ENCODE results near the gene FAM3A.

FAM3A gene

DNA sequence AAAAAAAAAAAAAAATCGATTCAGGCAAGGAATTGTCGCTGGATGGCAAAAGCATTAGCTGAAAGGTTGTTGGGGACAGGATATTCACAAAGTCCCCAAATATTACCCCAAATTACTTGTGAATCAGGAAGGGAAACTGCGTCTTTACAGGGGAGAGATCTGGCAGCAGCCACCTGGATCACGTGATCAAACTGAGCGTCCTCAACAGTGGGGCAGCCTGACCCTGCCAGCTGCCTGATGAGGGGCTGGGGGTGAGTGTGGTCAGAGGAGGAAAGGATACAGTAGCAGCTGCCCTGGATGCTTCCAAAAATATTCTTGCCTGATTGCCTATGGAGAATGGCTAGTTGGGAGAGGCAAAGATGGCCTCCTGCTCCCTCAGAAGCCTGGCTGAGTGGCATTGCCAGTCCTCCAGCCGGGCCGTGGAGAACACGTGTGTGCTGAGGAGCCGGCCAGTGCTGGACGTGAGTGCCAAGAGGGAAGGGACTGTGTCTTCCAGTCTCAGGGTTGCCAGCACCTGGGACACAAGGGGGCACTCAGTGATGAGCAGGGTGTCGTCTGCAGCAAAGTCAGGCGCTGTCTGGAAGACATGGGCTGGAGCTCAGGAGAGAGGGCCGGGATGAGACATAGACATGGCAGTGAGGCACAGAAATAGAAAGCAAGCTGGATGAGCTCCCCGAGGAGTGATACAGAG lies 34.0 kb downstream of the FAM3A start:
- DNase-seq (ENCODE audit: low read depth in 1 of 2, low spot score in 1 of 2) = no peak

DNA sequence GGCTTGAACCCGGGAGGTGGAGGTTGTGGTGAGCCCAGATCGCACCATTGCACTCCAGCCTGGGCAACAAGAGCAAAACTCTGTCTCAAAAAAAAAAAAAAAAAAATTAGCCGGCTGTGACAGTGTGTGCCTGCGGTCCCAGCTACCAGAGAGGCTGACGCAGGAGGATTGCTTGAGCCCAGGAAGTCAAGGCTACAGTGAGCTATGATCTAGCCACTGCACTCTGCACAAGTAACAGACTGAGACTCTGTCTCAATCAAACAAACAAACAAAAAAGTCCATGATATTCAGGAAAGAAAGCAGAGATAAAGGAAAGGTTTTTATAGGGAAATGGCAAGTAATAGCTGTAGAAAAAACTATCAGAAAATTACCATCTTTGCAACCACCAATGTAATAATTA lies 34.8 kb downstream of the FAM3A start:
- no peak for DNase-seq (ENCODE audit: low read depth in 1 of 2, low spot score in 1 of 2)

DNA sequence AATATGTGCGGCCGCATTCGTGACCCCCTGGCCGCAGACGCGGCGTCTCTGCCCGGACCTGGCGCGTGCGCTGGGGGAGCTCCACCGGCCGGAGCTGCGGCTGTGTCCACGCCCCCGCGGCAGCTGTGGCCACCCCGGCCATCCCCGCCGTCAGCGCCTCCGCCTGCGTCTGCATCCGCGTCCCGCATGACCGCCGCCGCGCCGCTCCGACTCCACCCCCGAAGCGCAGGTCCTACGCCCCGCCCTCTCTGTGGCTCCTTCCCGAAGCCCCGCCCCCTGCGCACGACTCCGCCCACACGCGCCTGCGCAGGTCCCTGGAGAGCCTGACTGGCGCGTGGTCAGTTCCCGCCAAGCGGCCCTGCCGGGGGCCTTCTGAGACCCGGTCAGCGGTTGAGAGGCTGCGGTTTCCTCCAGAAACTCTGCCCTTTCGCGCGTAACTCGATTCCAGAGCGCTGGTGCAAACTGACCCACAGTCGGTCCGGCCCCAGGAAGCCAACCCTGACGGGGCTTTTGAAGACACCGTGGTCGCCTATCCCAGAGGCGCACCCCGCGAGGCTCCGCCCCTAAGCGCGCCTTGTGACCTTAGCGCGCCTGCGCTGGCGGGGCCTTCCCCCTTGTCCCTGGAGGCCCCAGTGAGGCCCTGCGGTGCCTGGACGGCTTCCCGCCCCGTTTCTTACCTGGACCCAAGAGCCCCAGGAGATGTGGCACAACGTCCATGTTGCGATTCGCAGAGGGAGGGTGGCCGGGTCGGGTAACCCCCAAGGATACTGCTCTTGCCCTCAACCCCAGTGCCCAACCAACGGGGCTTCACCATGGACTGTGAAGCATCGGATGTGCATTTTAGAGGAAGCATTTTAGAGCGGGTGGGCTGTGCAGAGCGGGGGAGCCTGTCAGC lies 37.1 kb downstream of the FAM3A start, which contains the start of gene LAGE3:
TSS of gene LAGE3 (minus strand) at position 554 of the 895 bp plus-strand sequence. CDS start at position 188, 366 bp downstream.
- DNase-seq (ENCODE audit: low read depth in 1 of 2, low spot score in 1 of 2) = peak; percentile 89 to 91

DNA sequence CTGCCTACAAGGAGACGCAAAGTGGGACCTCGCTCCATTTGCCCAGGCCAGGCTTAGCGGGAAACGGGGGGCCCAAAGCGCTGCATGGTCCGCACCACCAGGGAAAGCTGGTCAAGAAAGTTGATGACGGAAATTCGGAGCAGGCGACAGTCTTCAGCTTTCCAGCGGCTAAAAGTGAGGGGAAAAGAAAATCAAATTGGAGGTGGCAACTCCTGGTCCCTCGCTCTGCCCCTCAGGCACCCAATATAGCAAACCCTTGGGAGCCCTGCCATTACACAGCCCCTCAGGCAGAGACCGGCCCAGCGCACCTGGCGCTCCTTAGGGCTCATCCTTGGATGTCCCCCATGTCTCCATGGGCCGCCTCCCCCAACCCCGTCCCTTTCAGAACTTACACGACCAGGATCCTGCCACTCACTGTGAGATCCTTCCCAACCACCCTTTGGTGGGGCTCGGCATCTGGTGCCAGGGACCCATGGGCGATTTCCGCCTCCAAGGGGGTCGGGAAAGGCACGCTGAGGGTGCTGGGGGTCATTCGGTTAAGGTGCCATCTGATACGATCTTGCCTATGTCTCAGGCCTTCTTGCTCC lies 38.0 kb downstream of the FAM3A start:
- DNase-seq (ENCODE audit: low read depth in 1 of 2, low spot score in 1 of 2) = no peak

DNA sequence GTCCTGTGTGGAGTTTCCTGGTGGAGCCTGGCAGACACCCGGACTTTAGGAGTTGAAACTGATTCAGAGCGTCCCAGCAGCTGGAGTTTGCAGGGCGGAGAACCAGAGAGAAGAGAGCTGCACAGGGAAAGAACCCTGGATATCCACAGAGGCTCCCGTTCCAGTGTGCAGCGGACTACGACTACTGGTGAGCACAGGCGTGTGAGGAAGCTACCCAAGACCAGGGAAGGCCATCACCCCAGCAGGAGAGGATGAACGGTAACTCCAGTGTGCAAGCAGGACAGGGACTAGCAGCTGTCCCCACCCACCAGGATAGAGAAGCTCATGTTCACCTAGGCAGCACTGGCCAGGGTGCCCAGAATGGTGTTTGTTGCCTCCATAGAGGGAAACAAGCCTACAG lies 39.2 kb downstream of the FAM3A start:
- no peak for DNase-seq (ENCODE audit: low read depth in 1 of 2, low spot score in 1 of 2)

DNA sequence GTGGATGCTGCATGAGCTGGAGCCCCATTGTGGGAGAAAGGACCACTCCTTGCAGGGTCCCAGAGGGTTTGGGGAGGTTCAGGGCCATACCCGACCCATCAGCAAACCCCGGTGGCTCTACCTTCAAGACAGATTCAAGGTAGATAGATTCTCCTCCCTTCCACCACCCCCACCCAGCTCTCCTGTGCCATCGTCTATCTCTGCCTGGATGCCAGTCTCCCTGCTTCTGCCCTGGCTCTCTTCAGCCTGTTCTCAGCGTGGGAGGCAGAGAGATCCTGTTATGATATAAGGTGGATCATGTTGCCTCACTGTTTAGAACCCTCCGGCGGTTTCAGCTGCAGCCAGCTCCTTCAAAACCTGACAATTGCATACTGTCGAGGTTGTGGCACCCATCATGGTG lies 42.3 kb downstream of the FAM3A start:
- DNase-seq (ENCODE audit: low read depth in 1 of 2, low spot score in 1 of 2) = no peak

DNA sequence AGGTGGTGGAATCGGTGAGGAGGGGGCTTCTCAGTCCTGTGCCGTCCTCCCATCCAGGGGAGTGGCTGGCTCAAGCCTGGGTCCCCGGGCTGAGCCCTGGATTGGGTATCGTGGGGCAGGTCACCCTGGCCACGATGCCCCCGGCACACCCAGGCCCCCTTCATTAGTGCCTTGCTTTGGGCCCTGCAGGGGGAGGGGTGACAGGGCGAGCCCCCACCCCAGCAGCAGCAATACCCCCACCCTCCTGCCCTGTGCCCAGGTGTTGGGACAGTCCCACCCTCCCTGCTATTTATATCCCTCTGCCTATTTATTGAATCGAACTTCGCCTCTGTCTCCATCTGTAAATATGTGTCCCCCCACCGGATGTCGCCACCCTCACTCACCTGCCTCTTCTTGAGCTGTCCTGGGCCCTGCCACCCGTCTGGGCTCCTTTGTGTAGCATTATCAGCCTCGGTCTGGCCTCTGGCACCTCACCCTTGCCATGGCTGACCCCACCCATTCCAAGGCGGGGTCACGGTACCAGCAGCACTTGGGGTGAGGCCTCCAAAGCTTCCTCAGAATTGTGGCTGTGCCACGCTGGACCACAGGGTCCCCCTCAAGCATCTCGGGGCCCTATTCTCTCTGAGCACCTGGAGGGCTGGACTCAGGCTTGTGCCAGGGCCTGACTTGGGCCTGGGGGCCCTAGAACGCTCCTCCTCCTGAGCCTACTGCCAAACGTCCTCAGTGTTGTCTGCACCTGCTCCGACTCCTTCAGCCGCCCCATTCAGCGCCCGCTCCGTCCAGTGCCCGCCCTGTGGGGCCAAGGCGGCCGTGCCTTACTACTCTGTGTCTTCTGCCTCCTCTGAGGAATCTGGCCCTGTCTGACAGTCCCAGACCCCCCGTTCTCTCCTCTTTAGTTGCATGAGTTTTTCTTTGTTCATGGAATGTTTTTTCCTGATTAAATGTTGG lies 43.1 kb downstream of the FAM3A start:
- no peak for DNase-seq (ENCODE audit: low read depth in 1 of 2, low spot score in 1 of 2)

DNA sequence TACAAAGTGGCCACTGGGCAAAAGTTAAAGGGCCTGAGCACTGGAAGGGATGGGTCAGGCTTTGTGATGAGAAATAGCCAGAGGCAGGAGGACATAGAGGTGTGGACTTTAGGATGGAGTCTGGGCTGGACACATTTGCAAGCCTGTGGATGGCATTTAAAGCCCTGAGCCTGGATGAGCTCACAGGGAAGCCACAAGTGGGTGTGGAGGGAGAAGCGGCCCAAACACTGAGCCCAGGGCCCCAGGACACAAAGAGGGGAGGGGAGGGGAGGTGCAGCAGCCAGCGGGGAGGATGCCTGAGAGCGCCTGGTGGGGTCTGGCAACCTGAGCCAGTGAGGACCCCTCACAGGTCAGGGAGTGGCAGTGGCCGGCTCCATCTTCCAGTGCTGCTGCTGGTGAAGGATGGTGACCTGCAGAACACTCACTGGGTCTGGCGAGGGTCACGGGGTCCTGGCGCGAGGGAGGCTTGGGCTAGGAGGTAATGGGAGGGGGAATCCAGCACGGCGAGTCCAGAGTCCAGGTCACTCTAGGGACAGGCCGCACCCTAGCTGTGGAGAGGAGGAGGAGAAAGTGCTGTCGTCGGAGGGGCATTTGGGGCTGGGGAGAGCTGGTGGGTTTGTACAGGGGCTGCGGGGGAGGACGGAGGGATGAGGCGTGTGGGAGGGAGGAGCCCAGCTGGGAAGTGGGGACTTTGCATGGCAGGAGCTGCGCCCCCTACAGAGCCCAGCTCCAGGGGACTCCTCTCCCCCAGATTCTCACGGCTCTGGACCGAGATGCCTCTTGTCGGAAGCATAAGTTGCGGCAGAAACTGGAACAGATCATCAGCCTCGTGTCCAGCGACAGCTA lies 44.0 kb downstream of the FAM3A start:
- DNase-seq (ENCODE audit: low read depth in 1 of 2, low spot score in 1 of 2) = no peak

DNA sequence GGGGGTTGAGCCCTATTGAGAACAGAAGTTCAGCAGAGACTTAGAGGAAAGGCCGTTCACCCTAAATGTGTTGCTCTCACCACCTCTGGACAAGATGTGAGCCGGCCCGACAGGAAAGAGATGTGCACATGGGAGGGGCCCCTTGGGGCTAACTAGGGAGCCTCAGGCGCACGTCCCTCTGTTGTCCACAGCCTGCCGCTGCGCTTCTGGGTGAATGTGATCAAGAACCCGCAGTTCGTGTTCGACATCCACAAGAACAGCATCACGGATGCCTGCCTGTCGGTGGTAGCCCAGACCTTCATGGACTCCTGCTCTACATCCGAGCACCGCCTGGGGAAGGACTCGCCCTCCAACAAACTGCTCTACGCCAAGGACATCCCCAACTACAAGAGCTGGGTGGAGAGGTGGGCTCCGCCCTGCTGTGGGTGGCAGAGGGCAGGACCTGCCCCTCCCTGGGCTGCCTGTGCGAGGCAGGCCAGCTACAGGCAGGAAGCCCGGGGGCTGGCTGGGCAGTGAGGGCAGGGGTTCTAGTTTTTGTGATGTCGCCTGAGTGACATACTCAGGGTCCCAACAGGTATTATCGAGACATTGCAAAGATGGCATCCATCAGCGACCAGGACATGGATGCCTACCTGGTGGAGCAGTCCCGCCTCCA lies 45.0 kb downstream of the FAM3A start:
- DNase-seq (ENCODE audit: low read depth in 1 of 2, low spot score in 1 of 2) = no peak

DNA sequence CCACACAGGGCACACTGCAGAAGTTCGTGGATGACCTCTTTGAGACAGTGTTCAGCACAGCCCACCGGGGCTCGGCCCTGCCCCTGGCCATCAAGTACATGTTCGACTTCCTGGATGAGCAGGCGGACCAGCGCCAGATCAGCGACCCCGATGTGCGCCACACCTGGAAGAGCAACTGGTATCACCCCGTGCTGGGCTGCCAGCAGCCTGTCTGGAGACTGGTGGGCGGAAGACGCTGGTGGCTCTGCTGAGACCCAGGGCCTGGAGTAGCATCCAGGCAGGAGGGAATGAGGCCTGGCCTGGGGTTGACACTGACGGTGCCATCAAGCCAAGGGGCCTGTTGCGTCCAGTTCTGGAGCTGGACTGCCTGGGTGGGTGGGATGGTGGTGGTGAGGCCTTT lies 45.6 kb downstream of the FAM3A start:
- no peak for DNase-seq (ENCODE audit: low read depth in 1 of 2, low spot score in 1 of 2)

DNA sequence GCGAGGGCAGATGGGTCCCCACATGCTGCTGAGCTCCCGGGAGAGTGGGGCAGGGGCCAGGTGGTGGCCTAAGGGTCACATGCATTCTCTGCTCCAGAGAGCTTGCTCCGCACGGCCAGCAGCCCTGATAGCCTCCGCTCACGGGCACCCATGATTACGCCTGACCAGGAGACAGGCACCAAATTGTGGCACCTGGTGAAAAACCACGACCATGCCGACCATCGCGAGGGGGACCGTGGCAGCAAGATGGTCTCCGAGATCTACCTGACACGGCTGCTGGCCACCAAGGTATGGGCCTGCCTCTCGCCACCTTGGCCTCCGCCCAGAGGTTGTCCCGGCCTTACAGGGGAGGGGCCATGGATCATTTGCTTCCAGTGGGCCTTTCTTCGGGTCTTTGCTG lies 46.2 kb downstream of the FAM3A start:
- DNase-seq (ENCODE audit: low read depth in 1 of 2, low spot score in 1 of 2) = no peak

DNA sequence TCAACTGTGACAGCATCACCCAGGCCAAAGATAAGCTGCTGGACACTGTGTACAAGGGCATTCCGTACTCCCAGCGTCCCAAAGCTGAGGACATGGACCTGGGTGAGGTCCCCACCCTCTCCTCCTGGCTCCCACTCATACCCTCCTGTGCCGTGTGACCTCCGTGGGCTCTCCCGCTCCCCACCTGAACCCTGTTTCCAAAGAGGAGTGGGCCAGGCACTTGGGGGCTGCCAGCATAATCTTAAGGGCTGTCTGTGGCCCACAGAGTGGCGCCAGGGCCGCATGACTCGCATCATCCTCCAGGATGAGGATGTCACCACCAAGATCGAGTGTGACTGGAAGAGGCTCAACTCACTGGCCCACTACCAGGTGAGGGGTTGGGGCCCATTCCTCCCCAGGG lies 46.9 kb downstream of the FAM3A start:
- no peak for DNase-seq (ENCODE audit: low read depth in 1 of 2, low spot score in 1 of 2)

DNA sequence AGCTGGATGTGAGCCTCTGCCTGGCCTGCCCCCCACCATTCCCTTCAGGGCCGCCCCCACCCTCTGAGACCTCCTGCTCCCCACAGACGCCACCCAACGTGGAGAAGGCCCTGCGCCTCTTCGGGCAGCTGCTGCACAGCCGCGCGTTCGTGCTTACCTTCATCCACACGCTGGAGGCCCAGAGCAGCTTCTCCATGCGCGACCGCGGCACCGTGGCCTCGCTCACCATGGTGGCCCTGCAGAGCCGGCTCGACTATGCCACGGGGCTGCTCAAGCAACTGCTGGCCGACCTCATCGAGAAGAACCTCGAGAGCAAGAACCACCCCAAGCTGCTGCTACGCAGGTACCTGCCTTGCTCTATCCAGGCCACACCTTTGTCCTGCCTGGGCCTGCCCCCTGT lies 47.8 kb downstream of the FAM3A start:
- no peak for DNase-seq (ENCODE audit: low read depth in 1 of 2, low spot score in 1 of 2)

DNA sequence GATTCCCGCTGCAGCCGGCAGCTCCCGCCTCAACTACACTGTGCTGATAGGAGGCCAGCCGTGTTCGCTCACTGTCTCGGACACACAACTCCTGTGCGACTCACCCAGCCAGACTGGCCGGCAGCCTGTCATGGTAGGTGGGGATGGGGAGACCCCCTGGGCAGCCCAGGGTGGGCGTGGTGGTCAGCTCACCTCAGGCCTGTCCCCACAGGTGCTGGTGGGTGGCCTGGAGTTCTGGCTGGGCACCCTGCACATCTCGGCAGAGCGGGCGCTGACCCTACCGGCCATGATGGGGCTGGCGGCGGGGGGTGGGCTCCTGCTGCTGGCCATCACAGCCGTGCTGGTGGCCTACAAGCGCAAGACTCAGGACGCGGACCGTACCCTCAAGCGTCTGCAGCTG lies 48.5 kb downstream of the FAM3A start:
- no peak for DNase-seq (ENCODE audit: low read depth in 1 of 2, low spot score in 1 of 2)

DNA sequence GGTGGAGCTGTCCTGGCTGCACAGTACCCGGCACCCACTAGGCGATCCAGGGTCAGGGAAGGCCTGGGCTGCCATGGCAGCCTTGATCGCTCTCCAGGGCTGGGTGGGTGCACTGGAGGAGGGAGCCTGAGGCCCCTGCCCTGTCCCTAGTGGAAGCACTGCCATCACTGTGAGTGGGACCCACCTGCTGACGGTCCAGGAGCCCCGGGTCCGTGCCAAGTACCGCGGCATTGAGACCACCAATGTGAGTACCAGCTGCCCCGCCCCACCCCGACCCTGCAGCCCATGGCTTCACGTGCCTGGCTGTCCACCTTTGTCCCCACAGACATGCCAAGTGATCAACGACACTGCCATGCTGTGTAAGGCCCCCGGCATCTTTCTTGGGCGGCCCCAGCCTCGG lies 49.1 kb downstream of the FAM3A start:
- DNase-seq (ENCODE audit: low read depth in 1 of 2, low spot score in 1 of 2) = no peak

DNA sequence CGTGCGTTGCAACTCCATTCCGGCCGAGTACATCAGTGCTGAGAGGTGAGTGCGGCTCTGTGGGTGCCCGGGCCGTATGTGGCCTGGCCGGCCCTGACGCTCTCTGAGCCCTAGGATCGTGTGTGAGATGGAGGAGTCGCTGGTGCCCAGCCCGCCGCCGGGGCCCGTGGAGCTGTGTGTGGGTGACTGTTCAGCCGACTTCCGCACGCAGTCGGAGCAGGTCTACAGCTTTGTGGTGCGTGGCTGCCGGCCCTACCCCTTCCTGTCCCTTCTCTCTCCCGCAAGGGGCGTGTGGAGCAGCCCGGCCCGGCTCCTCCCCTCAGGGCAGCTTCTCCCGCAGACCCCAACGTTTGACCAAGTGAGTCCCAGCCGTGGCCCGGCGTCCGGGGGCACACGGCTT lies 50.0 kb downstream of the FAM3A start:
- no peak for DNase-seq (ENCODE audit: low read depth in 1 of 2, low spot score in 1 of 2)

DNA sequence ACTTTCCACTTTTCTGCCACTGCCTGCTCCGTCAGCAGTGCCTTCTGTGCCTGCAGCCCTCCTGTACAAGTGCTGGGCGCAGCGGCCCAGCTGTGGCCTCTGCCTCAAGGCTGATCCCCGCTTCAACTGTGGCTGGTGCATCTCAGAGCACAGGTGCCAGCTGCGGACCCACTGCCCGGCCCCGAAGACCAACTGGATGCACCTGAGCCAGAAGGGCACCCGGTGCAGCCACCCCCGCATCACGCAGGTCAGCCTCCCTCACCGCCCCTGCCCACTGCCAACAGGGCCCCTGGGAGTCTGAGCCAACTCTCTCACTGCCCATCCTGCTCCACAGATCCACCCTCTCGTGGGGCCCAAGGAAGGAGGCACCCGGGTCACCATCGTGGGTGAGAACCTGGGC lies 50.4 kb downstream of the FAM3A start:
- no peak for DNase-seq (ENCODE audit: low read depth in 1 of 2, low spot score in 1 of 2)

DNA sequence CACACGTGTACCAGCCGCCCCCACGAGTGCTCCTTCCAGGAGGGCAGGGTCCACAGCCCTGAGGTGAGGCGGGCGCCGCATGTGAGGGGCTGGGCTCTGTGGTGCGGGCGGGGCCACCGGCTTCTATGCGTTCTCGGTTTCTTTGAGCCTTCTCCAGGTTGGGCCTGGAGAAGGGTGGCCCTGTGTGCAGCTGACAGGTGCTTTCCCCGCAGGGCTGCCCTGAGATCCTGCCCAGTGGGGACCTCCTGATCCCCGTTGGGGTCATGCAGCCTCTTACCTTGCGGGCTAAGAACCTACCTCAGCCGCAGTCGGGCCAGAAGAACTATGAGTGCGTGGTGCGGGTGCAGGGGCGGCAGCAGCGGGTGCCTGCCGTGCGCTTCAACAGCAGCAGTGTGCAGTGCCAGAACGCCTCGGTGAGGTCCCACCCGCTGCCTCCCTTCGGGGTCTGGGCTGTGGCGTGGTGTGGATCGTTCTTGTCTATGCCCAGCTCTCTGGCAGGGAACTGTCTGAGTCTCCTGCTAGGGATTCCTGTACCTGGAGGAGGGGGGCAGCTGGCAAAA lies 51.1 kb downstream of the FAM3A start:
- no peak for DNase-seq (ENCODE audit: low read depth in 1 of 2, low spot score in 1 of 2)

DNA sequence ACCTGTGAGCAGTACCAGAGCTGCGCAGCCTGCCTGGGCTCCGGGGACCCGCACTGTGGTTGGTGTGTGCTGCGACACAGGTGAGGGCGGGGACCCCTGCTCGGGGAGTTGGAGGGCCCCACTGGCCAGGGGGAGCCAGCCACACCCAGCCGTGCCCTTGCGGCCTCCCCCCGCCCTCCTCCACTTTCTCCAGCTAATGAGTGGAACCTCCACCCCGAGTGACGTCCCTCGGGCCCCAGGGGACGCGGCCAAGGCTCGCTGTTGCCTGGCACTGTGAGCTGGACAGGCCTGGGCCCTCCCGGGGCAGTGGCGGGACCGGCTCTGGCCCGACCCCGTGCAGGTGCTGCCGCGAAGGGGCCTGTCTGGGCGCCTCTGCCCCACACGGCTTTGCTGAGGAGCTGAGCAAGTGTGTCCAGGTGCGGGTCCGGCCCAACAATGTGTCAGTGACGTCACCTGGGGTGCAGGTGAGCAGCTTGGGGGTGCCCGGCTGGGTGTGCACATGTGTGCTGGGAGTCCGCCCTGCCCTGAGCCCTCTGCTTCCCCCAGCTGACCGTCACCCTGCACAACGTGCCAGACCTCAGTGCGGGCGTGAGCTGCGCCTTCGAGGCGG lies 52.3 kb downstream of the FAM3A start:
- no peak for DNase-seq (ENCODE audit: low read depth in 1 of 2, low spot score in 1 of 2)
